Measurements from ENCODE around the gene RAD51B.

The RAD51B gene

GRCh38 chr14:68389943-68390342, 570.4 kb downstream of the RAD51B start:
- no peak for TF ChIP-seq CTCF (IDR thresholded peaks at IDR 0.05; ENCODE audit: insufficient read depth, missing control alignments)
- DNase-seq (ENCODE audit: insufficient read length, low spot score) = no peak
- FAIRE-seq = no peak

- no peak for TF ChIP-seq CTCF (IDR thresholded peaks at IDR 0.05; ENCODE audit: insufficient read depth, missing control alignments)
- FAIRE-seq (no peak), DNase-seq (ENCODE audit: insufficient read length, low spot score) (no peak)
Observed at GRCh38 chr14:68390741-68391140, 571.2 kb downstream of the RAD51B start.

- TF ChIP-seq CTCF (IDR thresholded peaks at IDR 0.05; ENCODE audit: insufficient read depth, missing control alignments) = no peak
- no peak for DNase-seq (ENCODE audit: insufficient read length, low spot score)
- FAIRE-seq = no peak
Observed at GRCh38 chr14:68391311-68392014, 571.9 kb downstream of the RAD51B start.

- no peak for FAIRE-seq
- no peak for TF ChIP-seq CTCF (IDR thresholded peaks at IDR 0.05; ENCODE audit: insufficient read depth, missing control alignments)
- no peak for DNase-seq (ENCODE audit: insufficient read length, low spot score)
Observed at GRCh38 chr14:68392393-68393141, 573.0 kb downstream of the RAD51B start.

- no peak for TF ChIP-seq CTCF (IDR thresholded peaks at IDR 0.05; ENCODE audit: insufficient read depth, missing control alignments)
- DNase-seq (ENCODE audit: insufficient read length, low spot score) (no peak), FAIRE-seq (no peak)
Observed at GRCh38 chr14:68393259-68393658, 573.7 kb downstream of the RAD51B start.

DNA sequence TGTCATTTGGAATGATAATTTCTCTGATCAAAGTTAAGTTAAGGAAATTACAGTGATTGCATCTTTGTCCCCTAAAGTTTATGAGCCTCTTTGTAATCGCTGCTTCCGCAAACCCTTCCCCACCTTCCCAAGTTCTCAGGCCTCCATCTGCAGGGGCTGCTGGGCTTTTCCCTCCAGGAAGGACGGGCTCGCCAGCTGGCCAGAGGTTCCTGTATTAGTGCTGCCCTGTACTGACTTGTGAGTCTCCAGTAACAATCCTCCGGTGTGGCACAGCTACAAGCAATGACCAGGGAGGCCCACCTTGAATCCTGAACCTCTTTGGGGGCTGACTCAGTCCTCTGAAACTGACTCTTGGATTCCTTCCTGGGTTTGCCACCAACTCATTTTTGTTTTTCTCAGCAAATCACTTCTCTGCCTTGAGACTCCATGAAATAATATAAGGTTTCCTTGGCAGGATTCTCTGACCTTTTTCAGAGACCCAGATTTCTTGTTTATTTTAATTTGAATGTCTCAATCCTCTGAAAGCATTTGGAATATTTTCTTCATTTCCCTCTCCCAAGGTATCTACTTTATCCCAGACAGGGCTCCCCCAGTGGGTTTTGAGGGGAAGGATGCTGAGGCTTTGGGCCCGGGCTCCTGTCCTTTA, 574.7 kb downstream of the RAD51B start:
- FAIRE-seq (no peak), DNase-seq (ENCODE audit: insufficient read length, low spot score) (no peak)
- no peak for TF ChIP-seq CTCF (IDR thresholded peaks at IDR 0.05; ENCODE audit: insufficient read depth, missing control alignments)
